ENCODE measurements around the gene GRIN2A. TPM values are rescaled to one million over a fixed set of nuclear protein-coding genes. Genes with fewer than 3 reads are reported as not detected.

GRIN2A gene
- total and polyA plus RNA-seq, 2 experiments from 2014 or later, result 0.05 to 1.6 TPM

DNA sequence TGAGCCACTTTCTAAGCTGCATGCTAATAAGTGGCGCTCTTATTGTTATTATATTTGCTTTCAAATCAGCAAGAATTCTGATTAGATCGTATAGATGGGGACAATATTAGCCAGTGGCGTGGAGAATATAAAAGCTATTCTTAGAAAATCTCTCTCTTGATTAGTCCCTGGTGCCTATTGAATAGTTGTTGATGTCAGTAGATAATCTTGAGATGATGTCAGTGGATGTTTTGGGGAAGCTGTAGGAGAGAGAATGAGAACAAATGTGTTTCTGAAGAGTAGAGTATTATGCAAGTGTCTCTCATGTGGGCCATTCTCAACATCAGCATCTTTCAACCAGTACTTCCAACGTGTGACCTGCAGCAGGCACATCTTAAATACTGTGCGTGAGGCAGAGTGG lies 445.7 kb downstream of the GRIN2A start:
- DNase-seq (ENCODE audit: low spot score), result no peak

GRCh38 chr16:9723136-9723535 lies 459.1 kb downstream of the GRIN2A start:
- Histone ChIP-seq H2AFZ (no peak overlapping the region), H3K36me3 (replicated peaks; ENCODE audit: insufficient read depth, low read depth) (no peaks in the 10 kb centered on the region), H3K27me3 (peaks cover 4% of the 10 kb centered on the region), H4K20me1 (ENCODE audit: insufficient read depth, poor library complexity, severe bottlenecking) (no peaks in the 10 kb centered on the region), H3K27ac (no peak overlapping the region), H3K4me3 (no peak overlapping the region), H3K4me1 (ENCODE audit: insufficient read depth) (no peaks in the 10 kb centered on the region), H3K79me2 (no peaks in the 10 kb centered on the region), H3K9me2 (replicated peaks; ENCODE audit: insufficient read depth) (no peaks in the 10 kb centered on the region), H3K4me2 (no peak overlapping the region), H3K9me3 (ENCODE audit: low read depth) (no peaks in the 10 kb centered on the region)
- TF ChIP-seq EZH2 (IDR thresholded peaks at IDR 0.05; ENCODE audit: borderline replicate concordance) (no peak), EZH2phosphoT487 (IDR thresholded peaks at IDR 0.05; ENCODE audit: low read depth, severe bottlenecking, unreplicated experiment) (no peak)
- no peak for DNase-seq (ENCODE audit: low spot score)

More for the DNA sequence above, 445.7 kb downstream of the GRIN2A start:
- H3K4me1 ChIP-seq (ENCODE audit: insufficient read depth), result no peaks in the 10 kb centered on the region
- H3K27ac ChIP-seq, result no peak overlapping the region
- no peaks in the 10 kb centered on the region for H3K36me3 ChIP-seq (replicated peaks; ENCODE audit: insufficient read depth, low read depth)
- WGBS (ENCODE audit: low lambda C conversion rate, missing lambda C conversion rate), result 83% methylated on average over 5 of the region's 5 CpGs
- H3K27me3 ChIP-seq, result peaks cover 5% of the 10 kb centered on the region
- no peaks in the 10 kb centered on the region for H3K79me2 ChIP-seq
- no peak overlapping the region for H3K4me3 ChIP-seq
- no peak overlapping the region for H3K4me2 ChIP-seq
- no peaks in the 10 kb centered on the region for H4K20me1 ChIP-seq (ENCODE audit: insufficient read depth, poor library complexity, severe bottlenecking)
- no peaks in the 10 kb centered on the region for H3K9me2 ChIP-seq (replicated peaks; ENCODE audit: insufficient read depth)
- no peaks in the 10 kb centered on the region for H3K9me3 ChIP-seq (ENCODE audit: low read depth)
- TF ChIP-seq EZH2 (IDR thresholded peaks at IDR 0.05; ENCODE audit: borderline replicate concordance) (no peak), CTCF (IDR thresholded peaks at IDR 0.05; ENCODE audit: poor library complexity) (no peak), EZH2phosphoT487 (IDR thresholded peaks at IDR 0.05; ENCODE audit: low read depth, severe bottlenecking, unreplicated experiment) (no peak)
- no peak overlapping the region for H2AFZ ChIP-seq

DNA sequence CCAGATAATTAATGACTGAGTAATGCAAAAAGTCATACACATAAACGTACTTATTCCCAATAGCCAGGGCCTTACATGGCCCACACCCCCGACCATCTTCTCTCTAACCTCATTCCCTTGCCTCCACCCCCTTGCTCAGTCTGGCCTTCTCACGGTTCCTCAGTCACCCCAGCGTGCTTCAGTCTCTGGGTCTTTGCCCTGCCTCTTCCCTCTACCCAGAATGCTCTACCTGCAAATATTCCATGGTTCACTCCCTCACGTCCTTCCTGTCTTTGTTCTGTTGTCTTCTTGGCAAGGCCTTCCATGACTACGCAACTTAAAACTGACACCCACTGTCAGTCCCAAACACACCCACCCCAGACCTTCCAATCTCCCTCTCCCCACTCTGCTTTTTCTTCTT lies 468.3 kb downstream of the GRIN2A start:
- no peak for DNase-seq (ENCODE audit: low spot score)
- H3K9me2 ChIP-seq (replicated peaks; ENCODE audit: insufficient read depth), result no peaks in the 10 kb centered on the region
- TF ChIP-seq CTCF (IDR thresholded peaks at IDR 0.05; ENCODE audit: poor library complexity) (no peak), EZH2phosphoT487 (IDR thresholded peaks at IDR 0.05; ENCODE audit: low read depth, severe bottlenecking, unreplicated experiment) (no peak), EZH2 (IDR thresholded peaks at IDR 0.05; ENCODE audit: borderline replicate concordance) (no peak)
- no peak overlapping the region for H3K4me3 ChIP-seq
- H3K9me3 ChIP-seq (ENCODE audit: low read depth), result no peaks in the 10 kb centered on the region
- H3K27ac ChIP-seq, result no peak overlapping the region
- H3K4me2 ChIP-seq, result no peak overlapping the region
- 93% methylated on average over 6 of the region's 6 CpGs for WGBS (ENCODE audit: low lambda C conversion rate, missing lambda C conversion rate)
- H3K27me3 ChIP-seq, result no peaks in the 10 kb centered on the region
- H3K36me3 ChIP-seq (replicated peaks; ENCODE audit: insufficient read depth, low read depth), result no peaks in the 10 kb centered on the region
- H3K4me1 ChIP-seq (ENCODE audit: insufficient read depth), result no peaks in the 10 kb centered on the region
- no peak overlapping the region for H2AFZ ChIP-seq
- no peaks in the 10 kb centered on the region for H3K79me2 ChIP-seq
- no peaks in the 10 kb centered on the region for H4K20me1 ChIP-seq (ENCODE audit: insufficient read depth, poor library complexity, severe bottlenecking)

GRCh38 chr16:9713156-9713555 lies 469.1 kb downstream of the GRIN2A start:
- no peaks in the 10 kb centered on the region for H3K27me3 ChIP-seq
- H3K9me3 ChIP-seq (ENCODE audit: low read depth), result no peaks in the 10 kb centered on the region
- no peaks in the 10 kb centered on the region for H3K9me2 ChIP-seq (replicated peaks; ENCODE audit: insufficient read depth)
- H3K27ac ChIP-seq, result no peak overlapping the region
- no peak for DNase-seq (ENCODE audit: low spot score)
- no peak overlapping the region for H3K4me3 ChIP-seq
- no peak overlapping the region for H3K4me2 ChIP-seq
- no peak overlapping the region for H2AFZ ChIP-seq
- no peaks in the 10 kb centered on the region for H3K79me2 ChIP-seq
- WGBS (ENCODE audit: low lambda C conversion rate, missing lambda C conversion rate), result 72% methylated on average over 1 of the region's 1 CpG
- no peaks in the 10 kb centered on the region for H4K20me1 ChIP-seq (ENCODE audit: insufficient read depth, poor library complexity, severe bottlenecking)
- TF ChIP-seq CTCF (IDR thresholded peaks at IDR 0.05; ENCODE audit: poor library complexity), result no peak
- TF ChIP-seq EZH2phosphoT487 (IDR thresholded peaks at IDR 0.05; ENCODE audit: low read depth, severe bottlenecking, unreplicated experiment), result no peak
- TF ChIP-seq EZH2 (IDR thresholded peaks at IDR 0.05; ENCODE audit: borderline replicate concordance), result no peak
- H3K4me1 ChIP-seq (ENCODE audit: insufficient read depth), result no peaks in the 10 kb centered on the region
- H3K36me3 ChIP-seq (replicated peaks; ENCODE audit: insufficient read depth, low read depth), result no peaks in the 10 kb centered on the region

Measured in hepatocyte (in vitro differentiated cells).